ENCODE results near the gene MYBPC1. TPM values are rescaled to one million over a fixed set of nuclear protein-coding genes. Genes with fewer than 3 reads are reported as not detected.

MYBPC1 gene
- total RNA-seq, 1 donor from 2014 or later = not detected

- H3K4me3 Mint-ChIP-seq = no peak overlapping the region
Observed at GRCh38 chr12:101599771-101600484, 5.2 kb downstream of the MYBPC1 start.

GRCh38 chr12:101604132-101604531 is 9.4 kb downstream of the MYBPC1 start:
- no peak for DNase-seq (ENCODE audit: low read depth, low spot score)
- no peak overlapping the region for H3K27ac Mint-ChIP-seq (ENCODE audit: unreplicated experiment)
- TF ChIP-seq CTCF (conservative IDR thresholded peaks at IDR 0.05) = no peak

More at GRCh38 chr12:101599771-101600484, 5.2 kb downstream of the MYBPC1 start:
- Mint-ChIP-seq H3K9me3 (no peaks in the 10 kb centered on the region), H3K27me3 (ENCODE audit: low read depth) (no peaks in the 10 kb centered on the region), H3K4me1 (peaks cover 14% of the 10 kb centered on the region), H3K36me3 (ENCODE audit: low read depth) (no peaks in the 10 kb centered on the region), H3K27ac (ENCODE audit: unreplicated experiment) (no peak overlapping the region)
- no peak for DNase-seq (ENCODE audit: low read depth, low spot score)
- no peak for TF ChIP-seq CTCF (conservative IDR thresholded peaks at IDR 0.05)

GRCh38 chr12:101607894-101608293 is 13.1 kb downstream of the MYBPC1 start:
- Mint-ChIP-seq H3K9me3 (no peaks in the 10 kb centered on the region), H3K36me3 (ENCODE audit: low read depth) (no peaks in the 10 kb centered on the region), H3K27ac (ENCODE audit: unreplicated experiment) (no peak overlapping the region), H3K27me3 (ENCODE audit: low read depth) (no peaks in the 10 kb centered on the region), H3K4me3 (no peak overlapping the region), H3K4me1 (peaks cover 11% of the 10 kb centered on the region)
- TF ChIP-seq CTCF (conservative IDR thresholded peaks at IDR 0.05) = no peak
- DNase-seq (ENCODE audit: low read depth, low spot score) = no peak

More at GRCh38 chr12:101604132-101604531, 9.4 kb downstream of the MYBPC1 start:
- Mint-ChIP-seq H3K27me3 (ENCODE audit: low read depth) (no peaks in the 10 kb centered on the region), H3K36me3 (ENCODE audit: low read depth) (no peaks in the 10 kb centered on the region), H3K9me3 (no peaks in the 10 kb centered on the region), H3K4me1 (peaks cover 9% of the 10 kb centered on the region), H3K4me3 (no peak overlapping the region)

GRCh38 chr12:101608301-101609133 is 13.7 kb downstream of the MYBPC1 start:
- H3K36me3 Mint-ChIP-seq (ENCODE audit: low read depth) = no peaks in the 10 kb centered on the region
- H3K4me1 Mint-ChIP-seq = peaks cover 11% of the 10 kb centered on the region
- no peak for TF ChIP-seq CTCF (conservative IDR thresholded peaks at IDR 0.05)

GRCh38 chr12:101609198-101609597 is 14.4 kb downstream of the MYBPC1 start:
- Mint-ChIP-seq H3K4me1 (peaks cover 6% of the 10 kb centered on the region), H3K27me3 (ENCODE audit: low read depth) (no peaks in the 10 kb centered on the region), H3K27ac (ENCODE audit: unreplicated experiment) (no peak overlapping the region), H3K36me3 (ENCODE audit: low read depth) (no peaks in the 10 kb centered on the region), H3K9me3 (no peaks in the 10 kb centered on the region), H3K4me3 (no peak overlapping the region)
- DNase-seq (ENCODE audit: low read depth, low spot score) = no peak
- TF ChIP-seq CTCF (conservative IDR thresholded peaks at IDR 0.05) = no peak

More at GRCh38 chr12:101608301-101609133, 13.7 kb downstream of the MYBPC1 start:
- H3K9me3 Mint-ChIP-seq = no peaks in the 10 kb centered on the region
- no peak overlapping the region for H3K27ac Mint-ChIP-seq (ENCODE audit: unreplicated experiment)
- no peaks in the 10 kb centered on the region for H3K27me3 Mint-ChIP-seq (ENCODE audit: low read depth)
- no peak for DNase-seq (ENCODE audit: low read depth, low spot score)
- no peak overlapping the region for H3K4me3 Mint-ChIP-seq

Data from neural crest cell (in vitro differentiated cells).